Activated T-cell treated with anti-CD3 and anti-CD28 coated beads, Interleukin-2, amount 50 U/mL, for 4 hours (primary cell): ENCODE results near the gene TPM2. TPM values are rescaled to one million over a fixed set of nuclear protein-coding genes. Genes with fewer than 3 reads are reported as not detected.

ENCODE experiments used
- ATAC-seq, 2 donors: fragments of 200-7000 bp; cut with Tn5 transposase; one replicate each; pipeline ENCODE4 v1.10.0; 2021
- DNase-seq: peaks from one replicate; pipeline ENCODE4 v3.0.0-alpha.2; 2020
- H3K27me3 Mint-ChIP-seq: one replicate; pipeline ENCODE4 v1.8.0; 2021; ENCODE audit warnings: low read depth, mixed read lengths
- H3K36me3 Mint-ChIP-seq: one replicate; pipeline ENCODE4 v1.8.0; 2022; ENCODE audit warnings: mixed read lengths; ENCODE audit not compliant: insufficient read depth
- H3K4me1 Mint-ChIP-seq: one replicate; pipeline ENCODE4 v1.8.0; 2021; ENCODE audit warnings: low read depth, mixed read lengths
- H3K4me3 Mint-ChIP-seq: one replicate; pipeline ENCODE4 v1.8.0; 2021; ENCODE audit warnings: mild to moderate bottlenecking, moderate library complexity, mixed read lengths
- H3K9me3 Mint-ChIP-seq: one replicate; pipeline ENCODE4 v1.8.0; 2021; ENCODE audit warnings: mixed read lengths
- total RNA-seq, 3 donors: library from RNA; stranded (reverse); gene quantifications; one replicate each; pipeline ENCODE4 v1.2.1, GENCODE V29; 2021

The TPM2 gene
- total RNA-seq, 3 donors from 2014 or later, result 1.6 to 2.2 (median 2.2) TPM

- no peak for DNase-seq
- no peaks in the 10 kb centered on the region for H3K27me3 Mint-ChIP-seq
- H3K4me1 Mint-ChIP-seq, result peaks cover 37% of the 10 kb centered on the region
- H3K4me3 Mint-ChIP-seq, result no peak overlapping the region
- peaks cover 3% of the 10 kb centered on the region for H3K36me3 Mint-ChIP-seq
- no peak for ATAC-seq
- H3K9me3 Mint-ChIP-seq, result no peaks in the 10 kb centered on the region
These were observed 23.2 kb downstream of the TPM2 start for GRCh38 chr9:35666549-35666948.

GRCh38 chr9:35666045-35666444 lies 23.7 kb downstream of the TPM2 start:
- H3K4me1 Mint-ChIP-seq, result peaks cover 41% of the 10 kb centered on the region
- H3K9me3 Mint-ChIP-seq, result no peaks in the 10 kb centered on the region
- H3K4me3 Mint-ChIP-seq, result peak overlapping the region; percentile 51
- no peaks in the 10 kb centered on the region for H3K27me3 Mint-ChIP-seq
- no peak for DNase-seq
- H3K36me3 Mint-ChIP-seq, result peaks cover 3% of the 10 kb centered on the region
- no peak for ATAC-seq

GRCh38 chr9:35665471-35665818 lies 24.3 kb downstream of the TPM2 start:
- no peaks in the 10 kb centered on the region for H3K27me3 Mint-ChIP-seq
- DNase-seq (no peak), ATAC-seq (no peak)
- no peaks in the 10 kb centered on the region for H3K9me3 Mint-ChIP-seq
- peak overlapping the region; percentile 79 for H3K4me3 Mint-ChIP-seq
- peaks cover 8% of the 10 kb centered on the region for H3K36me3 Mint-ChIP-seq
- peaks cover 47% of the 10 kb centered on the region for H3K4me1 Mint-ChIP-seq

- Mint-ChIP-seq H3K4me3 (peak within 1 kb of the TSS; percentile 79), H3K4me1 (peaks cover 53% of the 10 kb centered on the region), H3K9me3 (no peaks in the 10 kb centered on the region), H3K27me3 (no peaks in the 10 kb centered on the region), H3K36me3 (peaks cover 8% of the 10 kb centered on the region)
- DNase-seq, result peak; percentile 20
- ATAC-seq, result peak; percentile 85 to 92
These were observed 24.9 kb downstream of the TPM2 start, which contains the start of gene ARHGEF39 for GRCh38 chr9:35664531-35665470. Gene ARHGEF39 (minus strand): TSS chr9:35665195. CDS start chr9:35665169, 26 bp downstream.

GRCh38 chr9:35662437-35662836 lies 27.3 kb downstream of the TPM2 start:
- DNase-seq, result no peak
- H3K4me1 Mint-ChIP-seq, result peaks cover 69% of the 10 kb centered on the region
- no peak for ATAC-seq
- peaks cover 3% of the 10 kb centered on the region for H3K9me3 Mint-ChIP-seq
- H3K4me3 Mint-ChIP-seq, result no peak overlapping the region
- H3K27me3 Mint-ChIP-seq, result peaks cover 3% of the 10 kb centered on the region
- H3K36me3 Mint-ChIP-seq, result peaks cover 10% of the 10 kb centered on the region

- H3K4me3 Mint-ChIP-seq, result peak overlapping the region; percentile 15
- peaks cover 3% of the 10 kb centered on the region for H3K27me3 Mint-ChIP-seq
- peaks cover 75% of the 10 kb centered on the region for H3K4me1 Mint-ChIP-seq
- DNase-seq, result no peak
- no peak for ATAC-seq
- H3K36me3 Mint-ChIP-seq, result peaks cover 10% of the 10 kb centered on the region
- H3K9me3 Mint-ChIP-seq, result peaks cover 3% of the 10 kb centered on the region
These were observed 27.9 kb downstream of the TPM2 start for GRCh38 chr9:35661756-35662350.

GRCh38 chr9:35660966-35661415 lies 28.7 kb downstream of the TPM2 start:
- H3K27me3 Mint-ChIP-seq, result peaks cover 3% of the 10 kb centered on the region
- H3K9me3 Mint-ChIP-seq, result peaks cover 3% of the 10 kb centered on the region
- peak overlapping the region; percentile 11 for H3K4me3 Mint-ChIP-seq
- peaks cover 78% of the 10 kb centered on the region for H3K4me1 Mint-ChIP-seq
- ATAC-seq (no peak), DNase-seq (no peak)
- peaks cover 10% of the 10 kb centered on the region for H3K36me3 Mint-ChIP-seq

GRCh38 chr9:35659340-35659739 lies 30.4 kb downstream of the TPM2 start:
- Mint-ChIP-seq H3K4me3 (peak overlapping the region; percentile 87), H3K9me3 (peaks cover 3% of the 10 kb centered on the region), H3K27me3 (peaks cover 3% of the 10 kb centered on the region), H3K4me1 (peaks cover 71% of the 10 kb centered on the region), H3K36me3 (peaks cover 10% of the 10 kb centered on the region)
- ATAC-seq (no peak), DNase-seq (no peak)

- Mint-ChIP-seq H3K4me3 (peak overlapping the region; percentile 87), H3K36me3 (peaks cover 10% of the 10 kb centered on the region), H3K4me1 (peaks cover 70% of the 10 kb centered on the region), H3K9me3 (peaks cover 3% of the 10 kb centered on the region), H3K27me3 (peaks cover 3% of the 10 kb centered on the region)
- ATAC-seq (no peak), DNase-seq (no peak)
These were observed 30.8 kb downstream of the TPM2 start for GRCh38 chr9:35658968-35659220.

GRCh38 chr9:35658137-35658967 lies 31.4 kb downstream of the TPM2 start, which contains the start of gene CCDC107:
Gene CCDC107 (plus strand): TSS chr9:35658292. CDS start chr9:35658380, 88 bp downstream.
- DNase-seq, result peak; percentile 77
- Mint-ChIP-seq H3K36me3 (peaks cover 10% of the 10 kb centered on the region), H3K27me3 (peaks cover 3% of the 10 kb centered on the region), H3K4me3 (peak within 1 kb of the TSS; percentile 87), H3K9me3 (peaks cover 3% of the 10 kb centered on the region), H3K4me1 (peaks cover 68% of the 10 kb centered on the region)
- peak; percentile 61 to 65 for ATAC-seq

- Mint-ChIP-seq H3K27me3 (peaks cover 3% of the 10 kb centered on the region), H3K4me1 (peaks cover 61% of the 10 kb centered on the region), H3K36me3 (peaks cover 10% of the 10 kb centered on the region), H3K9me3 (peaks cover 3% of the 10 kb centered on the region), H3K4me3 (peak within 1 kb of the TSS; percentile 87)
- DNase-seq (peak; percentile 92), ATAC-seq (peak; percentile 92 to 94)
These were observed 32.1 kb downstream of the TPM2 start, which contains the start of gene RMRP for GRCh38 chr9:35657546-35658136. Gene RMRP (minus strand): TSS chr9:35658019.

GRCh38 chr9:35656831-35657545 lies 32.7 kb downstream of the TPM2 start:
- peak in 1 of 2 donors; percentile 4 for ATAC-seq
- DNase-seq, result no peak
- H3K4me3 Mint-ChIP-seq, result peak overlapping the region; percentile 87
- peaks cover 57% of the 10 kb centered on the region for H3K4me1 Mint-ChIP-seq
- peaks cover 10% of the 10 kb centered on the region for H3K36me3 Mint-ChIP-seq
- H3K27me3 Mint-ChIP-seq, result peaks cover 3% of the 10 kb centered on the region
- peaks cover 3% of the 10 kb centered on the region for H3K9me3 Mint-ChIP-seq

- H3K36me3 Mint-ChIP-seq, result peaks cover 8% of the 10 kb centered on the region
- peak overlapping the region; percentile 87 for H3K4me3 Mint-ChIP-seq
- DNase-seq, result no peak
- peaks cover 3% of the 10 kb centered on the region for H3K9me3 Mint-ChIP-seq
- ATAC-seq, result no peak
- H3K27me3 Mint-ChIP-seq, result peaks cover 3% of the 10 kb centered on the region
- H3K4me1 Mint-ChIP-seq, result peaks cover 59% of the 10 kb centered on the region
These were observed 33.4 kb downstream of the TPM2 start for GRCh38 chr9:35656348-35656747.
